ENCODE results near the gene HOGA1.

HOGA1 gene

DNA sequence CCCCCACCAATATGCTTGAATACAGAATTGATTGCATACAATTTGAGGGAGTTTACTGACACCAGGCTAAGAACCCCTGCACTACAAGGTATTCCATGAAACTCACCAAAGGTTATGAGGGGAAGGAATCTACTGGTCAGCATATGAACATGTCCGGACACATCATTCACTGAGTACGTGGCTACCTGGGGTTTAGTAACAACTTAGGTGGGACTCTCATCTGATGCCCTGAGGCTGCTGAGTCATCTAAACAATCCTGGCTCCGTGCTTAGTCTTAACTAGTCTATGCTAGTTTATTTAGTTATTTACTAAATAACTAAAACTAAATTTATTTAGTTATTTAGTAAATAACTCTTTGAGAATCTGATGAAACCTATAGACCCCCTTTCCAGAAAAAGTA is 67.6 kb downstream of the HOGA1 start:
- no peak for DNase-seq

DNA sequence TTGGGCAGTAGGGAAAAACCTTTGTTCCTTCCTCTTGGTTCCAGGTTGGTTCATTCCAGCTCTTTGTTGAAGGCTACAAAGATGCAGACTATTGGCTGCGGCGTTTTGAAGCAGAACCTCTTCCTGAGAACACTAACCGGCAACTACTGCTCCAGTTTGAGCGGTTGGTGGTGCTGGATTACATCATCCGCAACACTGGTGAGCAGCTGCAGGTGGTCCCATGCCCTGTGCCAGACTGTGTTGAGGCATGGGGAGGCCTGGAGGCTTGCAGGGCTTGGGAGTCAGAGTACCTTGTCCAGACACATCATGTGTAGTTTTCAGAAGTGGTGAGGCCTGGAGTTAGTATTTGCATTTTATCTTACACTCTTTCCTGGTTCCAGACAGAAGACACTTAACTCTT is 72.6 kb downstream of the HOGA1 start:
- DNase-seq = no peak

- DNase-seq = no peak
These were observed 75.4 kb downstream of the HOGA1 start for GRCh38 chr10:97659589-97659988.

Measured in T-helper 9 cell (primary cell).